ENCODE results near the gene HOATZ. TPM values are rescaled to one million over a fixed set of nuclear protein-coding genes. Genes with fewer than 3 reads are reported as not detected.

HOATZ gene
- total and polyA plus RNA-seq, 2 donors = not detected

- no peak overlapping the region for H3K27ac ChIP-seq (ENCODE audit: low read depth)
- DNase-seq (ENCODE audit: extremely low spot score) = no peak
- H3K36me3 ChIP-seq (ENCODE audit: insufficient read depth) = no peaks in the 10 kb centered on the region
- WGBS = 10% methylated on average over 1 of the region's 1 CpG
- H3K4me1 ChIP-seq (ENCODE audit: insufficient read depth) = peaks cover 2% of the 10 kb centered on the region
- H3K4me3 ChIP-seq (ENCODE audit: low read depth, low read length) = no peak overlapping the region
Measured at GRCh38 chr11:111586388-111586831, 71.8 kb downstream of the HOATZ start.

Small RNA genes lying within 50 kb of the gene (small RNA-seq; reads per million reads assigned to genes)
- gene MIR34B (0.15 reads per million), gene MIR34C (1.7 reads per million, percentile 85 among the genes with 10 or more reads in this experiment)

Other genes with a start within 250 kb of the HOATZ start
- gene POU2AF3, start 216.2 kb upstream of the HOATZ start, total RNA-seq = 2.5 TPM
- gene POU2AF3, start 216.2 kb upstream of the HOATZ start, polyA plus RNA-seq = 7.7 TPM
- gene POU2AF1, start 135.5 kb upstream of the HOATZ start, total RNA-seq = 1.0 TPM
- 1.0 TPM for gene POU2AF1, start 135.5 kb upstream of the HOATZ start, polyA plus RNA-seq
- not detected for gene BTG4, start 2.4 kb upstream of the HOATZ start, total RNA-seq
- gene BTG4, start 2.4 kb upstream of the HOATZ start, polyA plus RNA-seq = not detected
- gene LAYN, start 25.9 kb downstream of the HOATZ start, total RNA-seq = 19.2 TPM
- 13.0 TPM for gene LAYN, start 25.9 kb downstream of the HOATZ start, polyA plus RNA-seq
- 14.2 TPM for gene SIK2, start 87.7 kb downstream of the HOATZ start, total RNA-seq
- gene SIK2, start 87.7 kb downstream of the HOATZ start, polyA plus RNA-seq = 10.4 TPM